ENCODE results near the gene FXYD7.

- no peak for TF ChIP-seq POLR2A (IDR thresholded peaks at IDR 0.05)
- TF ChIP-seq, protein P1, sequence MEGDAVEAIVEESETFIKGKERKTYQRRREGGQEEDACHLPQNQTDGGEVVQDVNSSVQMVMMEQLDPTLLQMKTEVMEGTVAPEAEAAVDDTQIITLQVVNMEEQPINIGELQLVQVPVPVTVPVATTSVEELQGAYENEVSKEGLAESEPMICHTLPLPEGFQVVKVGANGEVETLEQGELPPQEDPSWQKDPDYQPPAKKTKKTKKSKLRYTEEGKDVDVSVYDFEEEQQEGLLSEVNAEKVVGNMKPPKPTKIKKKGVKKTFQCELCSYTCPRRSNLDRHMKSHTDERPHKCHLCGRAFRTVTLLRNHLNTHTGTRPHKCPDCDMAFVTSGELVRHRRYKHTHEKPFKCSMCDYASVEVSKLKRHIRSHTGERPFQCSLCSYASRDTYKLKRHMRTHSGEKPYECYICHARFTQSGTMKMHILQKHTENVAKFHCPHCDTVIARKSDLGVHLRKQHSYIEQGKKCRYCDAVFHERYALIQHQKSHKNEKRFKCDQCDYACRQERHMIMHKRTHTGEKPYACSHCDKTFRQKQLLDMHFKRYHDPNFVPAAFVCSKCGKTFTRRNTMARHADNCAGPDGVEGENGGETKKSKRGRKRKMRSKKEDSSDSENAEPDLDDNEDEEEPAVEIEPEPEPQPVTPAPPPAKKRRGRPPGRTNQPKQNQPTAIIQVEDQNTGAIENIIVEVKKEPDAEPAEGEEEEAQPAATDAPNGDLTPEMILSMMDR (IDR thresholded peaks at IDR 0.05): no peak
Measured at GRCh38 chr19:35123573-35123972, 19.5 kb upstream of the FXYD7 start.

Data from lower leg skin (tissue), 3 donors.